DMS 273 treated with DMSO at 0.1 percent for 48 hours (cell line): ENCODE data around the gene ZMYM1.
A peak's percentile ranks its signal among the peaks of the same experiment; 100 is the strongest.
"Not testable (repeated sequence)": the region's sequence is repeated elsewhere in the genome, so short reads cannot be mapped to it uniquely, and the experiment has no call there.

Experiments used
- DNase-seq: peaks from one replicate; lab custom pipeline; 2025; lab: John Stamatoyannopoulos, UW

ZMYM1 gene

GRCh38 chr1:35079003-35079930, at the start of gene ZMYM1:
Gene ZMYM1 (plus strand): TSS chr1:35079385. CDS start chr1:35093988, 14,603 bp downstream.
- peak; percentile 43 for DNase-seq

- DNase-seq: no peak
Observed at GRCh38 chr1:35029761-35030160, 49.4 kb upstream of the ZMYM1 start.

- no peak for DNase-seq
Observed at GRCh38 chr1:35030338-35030737, 48.8 kb upstream of the ZMYM1 start.

GRCh38 chr1:35030756-35031446, 48.3 kb upstream of the ZMYM1 start:
- no peak for DNase-seq

- no peak for DNase-seq
Observed at GRCh38 chr1:35032384-35032739, 46.8 kb upstream of the ZMYM1 start.

GRCh38 chr1:35033346-35033745, 45.8 kb upstream of the ZMYM1 start:
- DNase-seq: no peak

- DNase-seq: no peak
Observed at GRCh38 chr1:35036621-35037020, 42.6 kb upstream of the ZMYM1 start.

- DNase-seq: no peak
Observed at GRCh38 chr1:35037206-35037605, 42.0 kb upstream of the ZMYM1 start.

GRCh38 chr1:35038723-35039122, 40.5 kb upstream of the ZMYM1 start:
- no peak for DNase-seq

GRCh38 chr1:35043498-35043897, 35.7 kb upstream of the ZMYM1 start:
- DNase-seq: no peak

- DNase-seq: no peak
Observed at GRCh38 chr1:35044431-35044830, 34.8 kb upstream of the ZMYM1 start.

GRCh38 chr1:35046730-35047129, 32.5 kb upstream of the ZMYM1 start:
- DNase-seq: no peak

GRCh38 chr1:35047188-35047858, 31.9 kb upstream of the ZMYM1 start:
- no peak for DNase-seq

GRCh38 chr1:35049116-35049515, 30.1 kb upstream of the ZMYM1 start:
- no peak for DNase-seq

- no peak for DNase-seq
Observed at GRCh38 chr1:35053433-35053832, 25.8 kb upstream of the ZMYM1 start.

- DNase-seq: not testable (repeated sequence)
Observed at GRCh38 chr1:35054282-35054681, 24.9 kb upstream of the ZMYM1 start.

GRCh38 chr1:35058321-35058720, 20.9 kb upstream of the ZMYM1 start:
- not testable (repeated sequence) for DNase-seq

GRCh38 chr1:35058988-35059387, 20.2 kb upstream of the ZMYM1 start:
- no peak for DNase-seq

- DNase-seq: no peak
Observed at GRCh38 chr1:35062518-35063196, 16.5 kb upstream of the ZMYM1 start.

GRCh38 chr1:35064265-35064664, 14.9 kb upstream of the ZMYM1 start:
- DNase-seq: no peak

- DNase-seq: no peak
Observed at GRCh38 chr1:35069746-35070145, 9.4 kb upstream of the ZMYM1 start.

GRCh38 chr1:35073265-35073811, 5.8 kb upstream of the ZMYM1 start:
- no peak for DNase-seq
